MCF 10A (cell line): Measurements from ENCODE around the gene TMEM59L. TPM values are rescaled to one million over a fixed set of nuclear protein-coding genes. Genes with fewer than 3 reads are reported as not detected.

ENCODE experiments used
- BruUV-seq: library from RNA; stranded (reverse); fragments of 400-500 nt; replicated peaks from 2 replicates; lab custom pipeline; 2021; lab: Mats Ljungman, UMichigan
- CTCF ChIA-PET: fragments of 300-600 bp; sonication (Branson Sonifier 250); formaldehyde crosslinking; extraction: SDS; loops from one replicate; lab custom pipeline; 2021; ENCODE audit warnings: antibody characterized with exemption, inconsistent platforms; lab: Yijun Ruan, JAX
- POLR2A ChIA-PET: fragments of 300-600, 350-650 bp; sonication (Branson Sonifier 250); formaldehyde crosslinking; extraction: SDS; loops from one replicate; lab custom pipeline; 2020; ENCODE audit warnings: antibody characterized with exemption, inconsistent platforms; lab: Yijun Ruan, JAX
- DNase-seq: peaks from one replicate; pipeline ENCODE4 v3.0.0-alpha.2; 2018; ENCODE audit not compliant: unreplicated experiment
- H3K27ac Mint-ChIP-seq: one replicate; pipeline ENCODE4 v1.8.0; 2022; ENCODE audit warnings: mild to moderate bottlenecking, low read depth, mixed read lengths; ENCODE audit not compliant: unreplicated experiment
- H3K27me3 Mint-ChIP-seq: one replicate; pipeline ENCODE4 v1.8.0; 2022; ENCODE audit warnings: mixed read lengths; ENCODE audit not compliant: insufficient read depth, unreplicated experiment
- H3K36me3 Mint-ChIP-seq: one replicate; pipeline ENCODE4 v1.8.0; 2022; ENCODE audit warnings: mild to moderate bottlenecking, moderate library complexity, mixed read lengths; ENCODE audit not compliant: insufficient read depth, unreplicated experiment
- H3K4me1 Mint-ChIP-seq: one replicate; pipeline ENCODE4 v1.8.0; 2022; ENCODE audit warnings: mixed read lengths; ENCODE audit not compliant: insufficient read depth, unreplicated experiment
- H3K4me3 Mint-ChIP-seq: one replicate; pipeline ENCODE4 v1.8.0; 2022; ENCODE audit warnings: mild to moderate bottlenecking, moderate library complexity, mixed read lengths; ENCODE audit not compliant: unreplicated experiment
- H3K9me3 Mint-ChIP-seq: one replicate; pipeline ENCODE4 v1.8.0; 2022; ENCODE audit warnings: mixed read lengths; ENCODE audit not compliant: unreplicated experiment
- CTCF ChIP-seq: fragments of 200-600 bp; IDR thresholded peaks from one replicate; pipeline ENCODE4 v1.8.0; 2022; ENCODE audit warnings: antibody characterized with exemption, mild to moderate bottlenecking; ENCODE audit not compliant: unreplicated experiment
- intact Hi-C: fragments of 100-400 bp; cut with micrococcal nuclease; formaldehyde crosslinking; loops from 2 replicates; pipeline ENCODE4 v1.14.1; 2022
- total RNA-seq: library from RNA; stranded (reverse); gene quantifications from 2 replicates; pipeline ENCODE4 v1.2.3, GENCODE V29; 2022

The TMEM59L gene
- total RNA-seq, 1 experiment from 2014 or later = 0.33 TPM

GRCh38 chr19:18662972-18663732 is 50.5 kb downstream of the TMEM59L start:
- Mint-ChIP-seq H3K36me3 (peaks cover 15% of the 10 kb centered on the region), H3K27me3 (peaks cover under 1% of the 10 kb centered on the region), H3K9me3 (no peaks in the 10 kb centered on the region), H3K4me3 (no peak overlapping the region), H3K27ac (no peak overlapping the region), H3K4me1 (peaks cover 6% of the 10 kb centered on the region)
- ChIA-PET POLR2A (no interaction called here), CTCF (no interaction called here)
- no peak for DNase-seq
- intact Hi-C loops = no loop called here
- TF ChIP-seq CTCF = no peak
- BruUV-seq = no TSS peak

- ChIA-PET POLR2A (no interaction called here), CTCF (interaction anchor here (1.1 kb wide), 1 partner anchor 147 kb away, joined by 3 read pairs; no protein-coding TSS in a partner anchor)
- Mint-ChIP-seq H3K27ac (no peak overlapping the region), H3K4me3 (no peak overlapping the region), H3K9me3 (no peaks in the 10 kb centered on the region), H3K27me3 (no peaks in the 10 kb centered on the region), H3K36me3 (peaks cover 10% of the 10 kb centered on the region), H3K4me1 (no peaks in the 10 kb centered on the region)
- DNase-seq = no peak
- intact Hi-C loops = no loop called here
- BruUV-seq = no TSS peak
- no peak for TF ChIP-seq CTCF
These were observed 51.4 kb downstream of the TMEM59L start for GRCh38 chr19:18663940-18664530.

- ChIA-PET CTCF (interaction anchor here (1.1 kb wide), 1 partner anchor 19 kb away, joined by 3 read pairs; no protein-coding TSS in a partner anchor), POLR2A (no interaction called here)
- no peak for TF ChIP-seq CTCF
- Mint-ChIP-seq H3K4me3 (no peak overlapping the region), H3K36me3 (peaks cover 21% of the 10 kb centered on the region), H3K4me1 (no peaks in the 10 kb centered on the region), H3K9me3 (no peaks in the 10 kb centered on the region), H3K27me3 (no peaks in the 10 kb centered on the region), H3K27ac (no peak overlapping the region)
- no TSS peak for BruUV-seq
- no peak for DNase-seq
- intact Hi-C loops = no loop called here
These were observed 53.1 kb downstream of the TMEM59L start for GRCh38 chr19:18665771-18666202.

- ChIA-PET CTCF (interaction anchor here (1.1 kb wide), 1 partner anchor 19 kb away, joined by 3 read pairs; no protein-coding TSS in a partner anchor), POLR2A (interaction anchor here (0.6 kb wide), 1 partner anchor 11 kb away, joined by 4 read pairs; no protein-coding TSS in a partner anchor)
- no peak for DNase-seq
- no peaks in the 10 kb centered on the region for H3K27me3 Mint-ChIP-seq
- peaks cover 24% of the 10 kb centered on the region for H3K36me3 Mint-ChIP-seq
- H3K9me3 Mint-ChIP-seq = no peaks in the 10 kb centered on the region
- BruUV-seq = no TSS peak
- TF ChIP-seq CTCF = no peak
- intact Hi-C loops = no loop called here
- H3K4me1 Mint-ChIP-seq = no peaks in the 10 kb centered on the region
- H3K27ac Mint-ChIP-seq = no peak overlapping the region
- H3K4me3 Mint-ChIP-seq = no peak overlapping the region
These were observed 53.6 kb downstream of the TMEM59L start for GRCh38 chr19:18666317-18666716.
